H1 (cell line): ENCODE data around the gene ZDHHC24. TPM values are rescaled to one million over a fixed set of nuclear protein-coding genes. Genes with fewer than 3 reads are reported as not detected.

Source experiments
- JUND ChIP-seq: IDR thresholded peaks from 2 replicates; pipeline ENCODE4 v1.6.1; 2011; ENCODE audit warnings: mild to moderate bottlenecking, improper control_type of control experiment, low read length
- polyA plus RNA-seq, 7 experiments: library from polyadenylated mRNA; depleted of rRNA in 3 of 7; stranded (reverse) in 5 of 7; unstranded in 2 of 7; fragments of >200 nt in 5 of 7; fragments of 200-250 nt in 2 of 7; gene quantifications; 1 replicate in 5 of 7; 2 replicates in 1 of 7; 4 replicates in 1 of 7; pipeline versions ENCODE4 v1.2.1 to v1.2.3, GENCODE V29; 2011 to 2013; ENCODE audit warnings: missing spikeins in 2 of 7, mixed read lengths in 2 of 7
- total RNA-seq: library from RNA; stranded (reverse); fragmentation: NEBNext Ultra II Directional; extraction: Animal tissue kit (Norgen Biotek cat#: 25700); gene quantifications from 2 replicates; pipeline ENCODE4 v1.2.1, GENCODE V29; 2021

Gene ZDHHC24
- total and polyA plus RNA-seq, 2 of the 8 experiments (the other 6 are each of a cell fraction or from before 2014, with no cell fraction given) = 8.4 to 9.7 TPM

DNA sequence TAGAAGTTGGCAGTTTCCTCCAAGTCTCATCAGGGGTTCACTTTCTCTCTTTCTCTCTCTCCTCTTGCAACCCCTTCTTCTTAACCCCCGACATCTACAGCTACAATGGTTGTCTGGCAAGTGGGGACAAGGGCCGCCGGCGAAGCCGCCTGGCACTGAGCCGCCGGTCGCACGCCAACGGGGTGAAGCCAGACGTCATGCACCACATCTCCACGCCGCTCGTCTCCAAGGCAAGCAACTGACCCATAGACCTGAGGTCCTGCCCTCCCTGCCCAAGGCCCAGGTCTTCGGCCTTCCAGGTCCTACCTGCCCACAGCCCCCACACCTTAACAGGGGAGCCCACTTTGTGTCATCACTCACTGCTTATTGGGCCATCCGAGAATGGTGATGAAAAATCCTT is 74.7 kb downstream of the ZDHHC24 start (continued):
- no peak for TF ChIP-seq JUND

Other genes starting within 250 kb of the ZDHHC24 start
- 3.7 and 3.9 TPM in 2 replicates for gene CD248, start 229.0 kb downstream of the ZDHHC24 start, total RNA-seq
- 2.7 and 4.6 TPM in 2 replicates for gene CD248, start 229.0 kb downstream of the ZDHHC24 start, polyA plus RNA-seq (2011; rRNA removed)
- gene RIN1, start 209.6 kb downstream of the ZDHHC24 start, total RNA-seq = 5.4 and 6.6 TPM in 2 replicates
- gene RIN1, start 209.6 kb downstream of the ZDHHC24 start, polyA plus RNA-seq (2011; rRNA removed) = 2.5 and 3.8 TPM in 2 replicates
- 44.8 and 46.1 TPM in 2 replicates for gene BRMS1, start 200.9 kb downstream of the ZDHHC24 start, total RNA-seq
- 39.2 and 46.5 TPM in 2 replicates for gene BRMS1, start 200.9 kb downstream of the ZDHHC24 start, polyA plus RNA-seq (2011; rRNA removed)
- 27.1 and 27.8 TPM in 2 replicates for gene B4GAT1, start 198.4 kb downstream of the ZDHHC24 start, total RNA-seq
- 22.2 and 32.8 TPM in 2 replicates for gene B4GAT1, start 198.4 kb downstream of the ZDHHC24 start, polyA plus RNA-seq (2011; rRNA removed)
- gene SLC29A2, start 174.3 kb downstream of the ZDHHC24 start, total RNA-seq = 29.3 and 32.4 TPM in 2 replicates
- 31.6 and 42.0 TPM in 2 replicates for gene SLC29A2, start 174.3 kb downstream of the ZDHHC24 start, polyA plus RNA-seq (2011; rRNA removed)
- gene NPAS4, start 125.0 kb downstream of the ZDHHC24 start, total RNA-seq = 0.88 and 0.99 TPM in 2 replicates
- gene NPAS4, start 125.0 kb downstream of the ZDHHC24 start, polyA plus RNA-seq (2011; rRNA removed) = 0.73 and 0.77 TPM in 2 replicates
- gene MRPL11, start 107.2 kb downstream of the ZDHHC24 start, total RNA-seq = 141 and 152 TPM in 2 replicates
- 105 and 106 TPM in 2 replicates for gene MRPL11, start 107.2 kb downstream of the ZDHHC24 start, polyA plus RNA-seq (2011; rRNA removed)
- 7.6 TPM in 2 replicates for gene PELI3, start 79.1 kb downstream of the ZDHHC24 start, total RNA-seq
- 5.2 and 7.6 TPM in 2 replicates for gene PELI3, start 79.1 kb downstream of the ZDHHC24 start, polyA plus RNA-seq (2011; rRNA removed)
- 82.7 and 86.4 TPM in 2 replicates for gene DPP3, start 65.6 kb downstream of the ZDHHC24 start, total RNA-seq
- gene DPP3, start 65.6 kb downstream of the ZDHHC24 start, polyA plus RNA-seq (2011; rRNA removed) = 75.1 and 90.6 TPM in 2 replicates
- 19.1 and 22.1 TPM in 2 replicates for gene BBS1, start 35.4 kb downstream of the ZDHHC24 start, total RNA-seq
- gene BBS1, start 35.4 kb downstream of the ZDHHC24 start, polyA plus RNA-seq (2011; rRNA removed) = 19.5 and 33.7 TPM in 2 replicates
- 28.2 and 30.8 TPM in 2 replicates for gene ACTN3, start 855 bp upstream of the ZDHHC24 start, total RNA-seq
- 36.7 and 46.2 TPM in 2 replicates for gene ACTN3, start 855 bp upstream of the ZDHHC24 start, polyA plus RNA-seq (2011; rRNA removed)
- 0.36 and 0.58 TPM in 2 replicates for gene CTSF, start 22.6 kb upstream of the ZDHHC24 start, total RNA-seq
- gene CTSF, start 22.6 kb upstream of the ZDHHC24 start, polyA plus RNA-seq (2011; rRNA removed) = 2.3 and 2.6 TPM in 2 replicates
- gene CCDC87, start 47.0 kb upstream of the ZDHHC24 start, total RNA-seq = 0.99 and 1.1 TPM in 2 replicates
- 0.32 and 0.63 TPM in 2 replicates for gene CCDC87, start 47.0 kb upstream of the ZDHHC24 start, polyA plus RNA-seq (2011; rRNA removed)
- 35.2 and 37.1 TPM in 2 replicates for gene CCS, start 47.1 kb upstream of the ZDHHC24 start, total RNA-seq
- 37.7 and 57.7 TPM in 2 replicates for gene CCS, start 47.1 kb upstream of the ZDHHC24 start, polyA plus RNA-seq (2011; rRNA removed)
- 142 and 145 TPM in 2 replicates for gene RBM14, start 70.6 kb upstream of the ZDHHC24 start, total RNA-seq
- gene RBM14, start 70.6 kb upstream of the ZDHHC24 start, polyA plus RNA-seq (2011; rRNA removed) = 67.2 and 81.1 TPM in 2 replicates
- 192 and 201 TPM in 2 replicates for gene RBM4, start 92.7 kb upstream of the ZDHHC24 start, total RNA-seq
- 276 and 330 TPM in 2 replicates for gene RBM4, start 92.7 kb upstream of the ZDHHC24 start, polyA plus RNA-seq (2011; rRNA removed)
- 27.5 and 30.6 TPM in 2 replicates for gene RBM4B, start 131.8 kb upstream of the ZDHHC24 start, total RNA-seq
- gene RBM4B, start 131.8 kb upstream of the ZDHHC24 start, polyA plus RNA-seq (2011; rRNA removed) = 19.2 and 30.5 TPM in 2 replicates
- 69.0 and 71.4 TPM in 2 replicates for gene SPTBN2, start 183.2 kb upstream of the ZDHHC24 start, total RNA-seq
- gene SPTBN2, start 183.2 kb upstream of the ZDHHC24 start, polyA plus RNA-seq (2011; rRNA removed) = 19.1 and 25.9 TPM in 2 replicates